ENCODE measurements around the gene SGTB. TPM values are rescaled to one million over a fixed set of nuclear protein-coding genes. Genes with fewer than 3 reads are reported as not detected.
"Not testable (repeated sequence)": the region's sequence is repeated elsewhere in the genome, so short reads cannot be mapped to it uniquely, and the experiment has no call there.

SGTB gene
- polyA plus RNA-seq, 4 donors = 0.81 to 2.2 (median 2.1) TPM; not detected in 1

- whole genome bisulfite sequencing, 3 donors = 6 to 26% (median 15%) methylated on average over 4 of the region's 4 CpGs
- H3K9me3 ChIP-seq (ENCODE audit: control insufficient read depth in 2 of 2, insufficient read depth in 1 of 2, low read depth in 1 of 2, low read length in 1 of 2) = no peaks in the 10 kb centered on the region
- peak; percentile 68 to 71 for DNase-seq
- no peak overlapping the region for H3K27ac ChIP-seq (ENCODE audit: low read depth in 1 of 3, low read length in 2 of 3)
- no peaks in the 10 kb centered on the region for H3K27me3 ChIP-seq (ENCODE audit: control insufficient read depth in 3 of 3, insufficient read depth in 3 of 3, low read length in 3 of 3)
- FAIRE-seq = no peak
- no peaks in the 10 kb centered on the region for H3K36me3 ChIP-seq (ENCODE audit: control insufficient read depth in 3 of 3, insufficient read depth in 2 of 3, low read depth in 1 of 3, low read length in 3 of 3)
- peaks cover 0 to 9% (median 0%) of the 10 kb centered on the region in 3 donors for H3K4me1 ChIP-seq (ENCODE audit: control insufficient read depth in 3 of 3, insufficient read depth in 2 of 3, low read depth in 1 of 3, low read length in 2 of 3)
- no peak overlapping the region for H3K4me3 ChIP-seq (ENCODE audit: low read depth in 1 of 3, low read length in 3 of 3)
These were observed 20.8 kb upstream of the SGTB start for GRCh38 chr5:65742565-65743231.

DNA sequence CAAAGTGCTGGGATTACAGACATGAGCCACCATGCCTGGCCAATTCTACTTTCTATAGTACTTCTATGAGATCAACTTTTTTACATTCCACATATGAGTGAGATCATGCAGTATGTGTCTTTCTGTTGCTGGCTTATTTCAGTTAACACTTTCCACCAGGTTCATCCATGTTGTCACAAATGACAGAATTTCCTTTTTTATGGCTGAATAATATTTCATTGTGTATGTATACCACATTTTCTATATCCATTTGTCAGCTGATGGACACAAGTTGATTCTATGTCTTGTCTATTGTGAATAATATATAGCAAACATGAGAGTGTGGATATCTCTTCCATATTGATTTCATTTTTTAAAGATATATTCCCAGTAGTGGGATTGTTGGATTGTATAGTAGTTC, 17.3 kb upstream of the SGTB start:
- Histone ChIP-seq H3K27ac (ENCODE audit: low read depth in 1 of 3, low read length in 2 of 3) (no peak overlapping the region), H3K36me3 (ENCODE audit: control insufficient read depth in 3 of 3, insufficient read depth in 2 of 3, low read depth in 1 of 3, low read length in 3 of 3) (no peaks in the 10 kb centered on the region), H3K4me3 (ENCODE audit: low read depth in 1 of 3, low read length in 3 of 3) (no peak overlapping the region), H3K9me3 (ENCODE audit: control insufficient read depth in 2 of 2, insufficient read depth in 1 of 2, low read depth in 1 of 2, low read length in 1 of 2) (no peaks in the 10 kb centered on the region), H3K27me3 (ENCODE audit: control insufficient read depth in 3 of 3, insufficient read depth in 3 of 3, low read length in 3 of 3) (no peaks in the 10 kb centered on the region), H3K4me1 (ENCODE audit: control insufficient read depth in 3 of 3, insufficient read depth in 2 of 3, low read depth in 1 of 3, low read length in 2 of 3) (no peaks in the 10 kb centered on the region)
- DNase-seq = no peak
- FAIRE-seq = no peak

DNA sequence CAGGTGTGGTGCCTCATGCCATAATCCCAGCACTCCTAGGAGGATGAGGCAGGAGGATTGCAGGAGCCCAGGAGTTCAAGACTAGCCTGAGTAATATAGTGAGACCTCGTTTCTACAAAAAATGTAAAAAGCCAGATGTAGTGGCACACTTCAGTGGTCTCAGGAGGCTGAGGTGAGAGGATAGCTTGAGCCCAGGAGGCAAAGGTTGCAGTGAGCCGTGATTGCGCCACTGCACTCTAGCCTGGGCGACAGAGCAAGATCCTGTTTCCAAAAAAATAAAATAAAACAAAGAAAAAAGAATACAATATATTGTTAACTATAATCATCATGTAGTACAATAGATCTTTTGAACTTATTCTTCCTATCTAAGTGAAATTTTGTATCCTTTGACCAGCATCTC, 16.4 kb upstream of the SGTB start:
- Histone ChIP-seq H3K4me1 (ENCODE audit: control insufficient read depth in 3 of 3, insufficient read depth in 2 of 3, low read depth in 1 of 3, low read length in 2 of 3) (no peaks in the 10 kb centered on the region), H3K9me3 (ENCODE audit: control insufficient read depth in 2 of 2, insufficient read depth in 1 of 2, low read depth in 1 of 2, low read length in 1 of 2) (no peaks in the 10 kb centered on the region), H3K27me3 (ENCODE audit: control insufficient read depth in 3 of 3, insufficient read depth in 3 of 3, low read length in 3 of 3) (no peaks in the 10 kb centered on the region), H3K36me3 (ENCODE audit: control insufficient read depth in 3 of 3, insufficient read depth in 2 of 3, low read depth in 1 of 3, low read length in 3 of 3) (no peaks in the 10 kb centered on the region), H3K4me3 (ENCODE audit: low read depth in 1 of 3, low read length in 3 of 3) (no peak overlapping the region), H3K27ac (ENCODE audit: low read depth in 1 of 3, low read length in 2 of 3) (no peak overlapping the region)
- 62 to 85% (median 73%) methylated on average over 4 of the region's 4 CpGs for WGBS, 3 donors
- FAIRE-seq = no peak
- no peak for DNase-seq

DNA sequence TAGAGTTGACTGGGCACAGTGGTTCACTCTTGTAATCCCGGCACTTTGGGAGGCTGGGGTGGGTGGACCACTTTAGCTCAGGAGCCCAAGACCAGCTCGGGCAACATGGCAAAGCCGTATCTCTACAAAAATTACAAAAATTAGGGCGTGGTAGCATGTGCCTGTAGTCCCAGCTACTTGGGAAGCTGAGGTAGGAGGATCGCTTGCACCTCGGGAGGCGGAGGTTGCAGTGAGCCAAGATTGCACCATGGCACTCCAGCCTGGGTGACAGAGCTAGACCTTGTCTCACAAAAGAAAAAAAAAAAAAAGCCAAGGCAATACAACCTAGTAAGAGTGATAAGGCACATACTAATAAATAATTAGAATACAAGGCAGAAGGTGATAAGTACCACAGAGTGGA, 15.9 kb upstream of the SGTB start:
- H3K4me3 ChIP-seq (ENCODE audit: low read depth in 1 of 3, low read length in 3 of 3) = no peak overlapping the region
- FAIRE-seq = no peak

GRCh38 chr5:65736011-65736410, 14.1 kb upstream of the SGTB start:
- Histone ChIP-seq H3K36me3 (ENCODE audit: control insufficient read depth in 3 of 3, insufficient read depth in 2 of 3, low read depth in 1 of 3, low read length in 3 of 3) (no peaks in the 10 kb centered on the region), H3K4me3 (ENCODE audit: low read depth in 1 of 3, low read length in 3 of 3) (no peak overlapping the region), H3K9me3 (ENCODE audit: control insufficient read depth in 2 of 2, insufficient read depth in 1 of 2, low read depth in 1 of 2, low read length in 1 of 2) (no peaks in the 10 kb centered on the region), H3K4me1 (ENCODE audit: control insufficient read depth in 3 of 3, insufficient read depth in 2 of 3, low read depth in 1 of 3, low read length in 2 of 3) (no peaks in the 10 kb centered on the region), H3K27me3 (ENCODE audit: control insufficient read depth in 3 of 3, insufficient read depth in 3 of 3, low read length in 3 of 3) (no peaks in the 10 kb centered on the region), H3K27ac (ENCODE audit: low read depth in 1 of 3, low read length in 2 of 3) (no peak overlapping the region)
- no peak for FAIRE-seq
- WGBS, 3 donors = 82 to 100% (median 91%) methylated on average over 1 of the region's 1 CpG
- no peak for DNase-seq

More for the DNA sequence above, 15.9 kb upstream of the SGTB start:
- H3K36me3 ChIP-seq (ENCODE audit: control insufficient read depth in 3 of 3, insufficient read depth in 2 of 3, low read depth in 1 of 3, low read length in 3 of 3) = no peaks in the 10 kb centered on the region
- H3K4me1 ChIP-seq (ENCODE audit: control insufficient read depth in 3 of 3, insufficient read depth in 2 of 3, low read depth in 1 of 3, low read length in 2 of 3) = no peaks in the 10 kb centered on the region
- no peaks in the 10 kb centered on the region for H3K27me3 ChIP-seq (ENCODE audit: control insufficient read depth in 3 of 3, insufficient read depth in 3 of 3, low read length in 3 of 3)
- 59 to 89% (median 74%) methylated on average over 7 of the region's 7 CpGs for WGBS, 3 donors
- H3K9me3 ChIP-seq (ENCODE audit: control insufficient read depth in 2 of 2, insufficient read depth in 1 of 2, low read depth in 1 of 2, low read length in 1 of 2) = no peaks in the 10 kb centered on the region
- DNase-seq = no peak
- no peak overlapping the region for H3K27ac ChIP-seq (ENCODE audit: low read depth in 1 of 3, low read length in 2 of 3)

- no peak overlapping the region for H3K27ac ChIP-seq (ENCODE audit: low read depth in 1 of 3, low read length in 2 of 3)
- no peak for FAIRE-seq
- WGBS, 3 donors = 76 to 86% (median 81%) methylated on average over 1 of the region's 1 CpG
- no peaks in the 10 kb centered on the region for H3K27me3 ChIP-seq (ENCODE audit: control insufficient read depth in 3 of 3, insufficient read depth in 3 of 3, low read length in 3 of 3)
- no peaks in the 10 kb centered on the region for H3K4me1 ChIP-seq (ENCODE audit: control insufficient read depth in 3 of 3, insufficient read depth in 2 of 3, low read depth in 1 of 3, low read length in 2 of 3)
- no peak overlapping the region for H3K4me3 ChIP-seq (ENCODE audit: low read depth in 1 of 3, low read length in 3 of 3)
- no peaks in the 10 kb centered on the region for H3K36me3 ChIP-seq (ENCODE audit: control insufficient read depth in 3 of 3, insufficient read depth in 2 of 3, low read depth in 1 of 3, low read length in 3 of 3)
- H3K9me3 ChIP-seq (ENCODE audit: control insufficient read depth in 2 of 2, insufficient read depth in 1 of 2, low read depth in 1 of 2, low read length in 1 of 2) = no peaks in the 10 kb centered on the region
- DNase-seq = no peak
These were observed 13.0 kb upstream of the SGTB start for GRCh38 chr5:65734921-65735320.

DNA sequence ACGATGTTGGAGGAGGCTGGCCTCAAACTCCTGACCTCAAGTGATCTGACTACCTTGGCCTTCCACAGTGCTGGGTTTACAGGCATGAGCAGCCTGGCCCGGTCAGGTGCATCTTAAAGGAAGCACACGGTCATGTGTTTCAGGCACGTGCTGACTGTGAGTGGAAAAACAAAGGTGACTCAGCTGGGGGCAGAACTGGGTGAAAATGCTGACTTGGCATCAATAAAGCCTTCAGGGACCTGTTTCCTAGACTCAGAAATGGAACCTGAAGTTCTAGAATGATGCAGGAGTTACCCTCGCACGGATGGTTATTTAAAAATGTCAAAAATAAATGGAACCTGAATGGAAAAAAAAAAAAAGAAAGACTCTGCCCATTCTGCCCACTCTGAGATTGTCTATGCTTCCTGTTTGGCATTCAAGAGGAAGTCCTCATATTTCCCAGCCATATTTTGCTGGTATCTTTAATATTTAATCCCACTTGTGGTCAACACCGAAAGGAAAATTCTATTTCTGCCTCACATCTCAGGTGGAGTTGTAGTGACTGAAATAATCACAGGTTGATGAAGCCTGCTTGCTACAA, 12.4 kb upstream of the SGTB start:
- H3K9me3 ChIP-seq (ENCODE audit: control insufficient read depth in 2 of 2, insufficient read depth in 1 of 2, low read depth in 1 of 2, low read length in 1 of 2); DNase-seq; H3K4me3 ChIP-seq (ENCODE audit: low read depth in 1 of 3, low read length in 3 of 3); FAIRE-seq; H3K4me1 ChIP-seq (ENCODE audit: control insufficient read depth in 3 of 3, insufficient read depth in 2 of 3, low read depth in 1 of 3, low read length in 2 of 3); H3K27ac ChIP-seq (ENCODE audit: low read depth in 1 of 3, low read length in 2 of 3); H3K36me3 ChIP-seq (ENCODE audit: control insufficient read depth in 3 of 3, insufficient read depth in 2 of 3, low read depth in 1 of 3, low read length in 3 of 3); H3K27me3 ChIP-seq (ENCODE audit: control insufficient read depth in 3 of 3, insufficient read depth in 3 of 3, low read length in 3 of 3): not testable (repeated sequence)
- 66 to 78% (median 76%) methylated on average over 7 of the region's 7 CpGs for WGBS, 3 donors

DNA sequence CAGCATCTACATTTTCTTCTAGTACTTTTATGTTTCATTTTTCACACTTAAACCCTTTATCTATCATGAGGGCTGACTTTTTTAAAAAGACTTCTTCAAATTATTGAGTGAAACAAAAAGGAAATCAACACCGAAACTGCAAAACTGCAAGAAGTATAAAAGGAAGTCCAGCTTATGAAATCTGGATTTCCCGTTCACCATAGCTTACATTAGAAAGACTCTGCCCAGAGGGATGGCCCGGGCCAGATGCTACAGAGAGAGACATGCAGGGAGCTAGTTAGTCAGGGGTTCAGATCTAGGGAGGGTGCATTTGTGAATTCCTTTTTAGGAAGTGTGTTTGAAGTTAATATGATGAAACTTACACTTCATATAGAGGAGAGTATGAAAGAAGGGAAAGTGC, 10.1 kb upstream of the SGTB start:
- not testable (repeated sequence) for H3K27ac ChIP-seq (ENCODE audit: low read depth in 1 of 3, low read length in 2 of 3); H3K9me3 ChIP-seq (ENCODE audit: control insufficient read depth in 2 of 2, insufficient read depth in 1 of 2, low read depth in 1 of 2, low read length in 1 of 2); H3K4me3 ChIP-seq (ENCODE audit: low read depth in 1 of 3, low read length in 3 of 3); DNase-seq; H3K27me3 ChIP-seq (ENCODE audit: control insufficient read depth in 3 of 3, insufficient read depth in 3 of 3, low read length in 3 of 3); H3K36me3 ChIP-seq (ENCODE audit: control insufficient read depth in 3 of 3, insufficient read depth in 2 of 3, low read depth in 1 of 3, low read length in 3 of 3); H3K4me1 ChIP-seq (ENCODE audit: control insufficient read depth in 3 of 3, insufficient read depth in 2 of 3, low read depth in 1 of 3, low read length in 2 of 3); FAIRE-seq
- 84 to 93% (median 90%) methylated on average over 3 of the region's 3 CpGs for WGBS, 3 donors

GRCh38 chr5:65730910-65731309, 9.0 kb upstream of the SGTB start:
- 76 to 88% (median 85%) methylated on average over 2 of the region's 2 CpGs for WGBS, 3 donors
- Histone ChIP-seq H3K4me1 (ENCODE audit: control insufficient read depth in 3 of 3, insufficient read depth in 2 of 3, low read depth in 1 of 3, low read length in 2 of 3) (no peaks in the 10 kb centered on the region), H3K27ac (ENCODE audit: low read depth in 1 of 3, low read length in 2 of 3) (no peak overlapping the region), H3K36me3 (ENCODE audit: control insufficient read depth in 3 of 3, insufficient read depth in 2 of 3, low read depth in 1 of 3, low read length in 3 of 3) (no peaks in the 10 kb centered on the region), H3K27me3 (ENCODE audit: control insufficient read depth in 3 of 3, insufficient read depth in 3 of 3, low read length in 3 of 3) (no peaks in the 10 kb centered on the region), H3K9me3 (ENCODE audit: control insufficient read depth in 2 of 2, insufficient read depth in 1 of 2, low read depth in 1 of 2, low read length in 1 of 2) (no peaks in the 10 kb centered on the region), H3K4me3 (ENCODE audit: low read depth in 1 of 3, low read length in 3 of 3) (no peak overlapping the region)
- no peak for DNase-seq
- FAIRE-seq = no peak

Data from small intestine (tissue), 7 donors.